GM19240 (cell line): ENCODE results near the gene XIAP.
A peak's percentile ranks its signal among the peaks of the same experiment; 100 is the strongest.
"Not testable (repeated sequence)": the region's sequence is repeated elsewhere in the genome, so short reads cannot be mapped to it uniquely, and the experiment has no call there.

Experiments used
- DNase-seq: peaks from one replicate; pipeline ENCODE4 v3.0.0; 2011; ENCODE audit warnings: low spot score; ENCODE audit not compliant: insufficient read length

XIAP gene

DNA sequence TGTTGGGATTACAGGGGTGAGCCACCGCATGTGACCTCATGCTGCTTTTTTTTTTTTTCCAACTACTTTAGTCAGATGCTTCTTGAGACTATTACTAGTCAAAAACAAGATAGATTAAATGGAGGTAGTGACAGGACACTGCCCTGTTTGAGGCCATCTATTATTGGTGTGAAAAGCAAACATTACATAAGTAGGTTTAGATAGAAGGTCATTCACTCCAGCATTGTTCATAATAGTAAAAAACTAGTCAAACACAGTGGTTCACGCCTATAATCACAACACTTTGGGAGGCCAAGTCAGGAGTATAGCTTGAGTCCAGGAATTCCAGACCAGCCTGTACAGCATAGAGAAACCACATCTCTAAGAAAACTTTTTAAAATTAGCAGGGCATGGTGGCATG is 16.3 kb downstream of the XIAP start:
- DNase-seq, result no peak

DNA sequence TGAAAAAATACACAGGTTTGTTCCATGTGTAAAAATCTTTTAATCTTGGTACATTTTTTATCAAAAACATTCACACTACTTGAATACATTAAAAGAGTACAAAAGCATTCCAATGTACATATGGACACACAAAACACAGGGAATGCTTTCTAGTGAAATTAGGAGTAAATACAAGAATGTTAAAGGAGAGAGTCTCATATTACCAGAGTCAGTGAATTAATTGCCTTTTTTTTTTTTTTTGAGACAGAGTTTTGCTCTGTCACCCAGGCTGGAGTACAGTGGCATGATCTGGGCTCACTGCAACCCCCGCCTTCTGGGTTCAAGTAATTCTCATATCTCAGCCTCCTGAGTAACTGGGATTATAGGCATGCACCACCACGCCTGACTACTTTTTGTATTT is 17.0 kb downstream of the XIAP start:
- no peak for DNase-seq

DNA sequence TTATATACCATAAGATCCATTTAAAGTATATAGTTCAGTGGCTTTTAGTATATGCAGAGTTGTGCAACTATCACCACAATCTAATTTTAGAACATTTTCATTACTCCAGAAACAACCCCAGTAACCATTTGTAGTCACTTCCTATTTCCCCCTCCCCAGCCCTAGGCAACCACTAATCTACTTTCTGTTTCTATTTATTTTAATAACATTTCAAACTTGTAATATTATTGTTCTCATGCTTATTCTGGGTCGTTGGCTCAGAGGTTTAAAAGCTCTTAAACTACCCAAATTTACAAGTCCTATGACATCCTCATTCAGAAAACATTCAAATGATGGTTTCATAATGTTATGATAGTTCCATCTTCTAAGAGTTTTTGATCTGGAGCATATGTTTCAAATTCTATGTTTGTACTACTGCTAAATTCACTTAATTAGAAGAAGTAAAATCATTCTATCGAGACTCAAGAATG is 18.4 kb downstream of the XIAP start:
- no peak for DNase-seq

DNA sequence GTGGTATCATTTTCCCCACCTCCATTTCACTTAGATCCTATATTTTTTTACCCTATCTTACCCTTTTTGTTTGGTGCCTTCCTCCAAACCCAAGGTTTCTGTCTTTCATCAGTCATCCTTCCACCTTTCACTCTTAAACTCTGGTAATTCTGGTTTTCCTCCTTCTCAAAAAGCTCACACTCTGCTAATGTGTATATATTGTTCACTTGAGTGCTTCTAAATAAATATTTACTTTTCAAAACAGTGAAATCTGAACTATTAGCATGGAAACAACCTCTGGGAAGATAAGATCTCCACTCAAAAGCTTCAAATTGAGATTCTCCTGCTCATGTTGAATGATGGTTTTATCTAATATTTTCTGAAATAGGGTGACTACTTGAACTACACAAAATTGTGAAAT is 21.5 kb downstream of the XIAP start:
- no peak for DNase-seq

DNA sequence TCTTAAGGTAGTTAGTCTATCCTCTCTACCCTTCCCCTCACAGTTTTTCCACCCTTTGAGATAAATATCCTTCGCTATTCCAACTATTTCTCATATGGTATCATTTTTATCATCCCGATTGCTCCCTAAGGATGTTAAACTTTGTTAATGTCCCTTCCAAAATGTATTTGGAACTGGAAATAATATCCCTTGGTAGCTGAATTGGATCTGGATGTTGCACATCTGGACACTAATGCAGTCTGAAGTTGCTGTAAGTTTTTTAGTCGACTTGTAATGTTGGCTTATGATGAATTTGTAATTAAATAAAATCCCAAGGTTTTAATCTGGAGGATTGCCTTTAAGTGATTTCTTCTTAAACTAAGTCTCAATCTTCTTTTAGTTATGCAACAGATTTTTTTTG is 22.5 kb downstream of the XIAP start:
- DNase-seq, result no peak

DNA sequence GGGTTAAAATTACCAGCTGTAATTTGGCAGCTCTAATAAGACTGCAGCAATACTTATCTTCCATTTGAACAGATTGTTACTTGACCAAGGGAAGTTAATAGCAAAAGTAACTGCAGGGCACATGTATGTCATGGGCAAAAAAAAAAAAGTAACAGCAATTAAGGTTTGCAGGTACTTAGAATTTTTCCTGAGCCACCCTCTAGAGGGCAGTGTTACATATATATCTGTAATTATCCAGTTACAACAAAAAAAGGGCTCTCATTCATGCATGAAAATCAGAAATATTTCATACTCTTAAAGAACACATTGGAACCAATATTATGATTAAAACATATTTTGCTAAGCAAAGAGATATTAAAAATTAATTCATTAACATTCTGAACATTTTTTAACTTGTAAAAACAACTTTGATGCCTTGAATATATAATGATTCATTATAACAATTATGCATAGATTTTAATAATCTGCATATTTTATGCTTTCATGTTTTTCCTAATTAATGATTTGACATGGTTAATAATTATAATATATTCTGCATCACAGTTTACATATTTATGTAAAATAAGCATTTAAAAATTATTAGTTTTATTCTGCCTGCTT is 25.1 kb downstream of the XIAP start:
- DNase-seq, result peak; percentile 17

DNA sequence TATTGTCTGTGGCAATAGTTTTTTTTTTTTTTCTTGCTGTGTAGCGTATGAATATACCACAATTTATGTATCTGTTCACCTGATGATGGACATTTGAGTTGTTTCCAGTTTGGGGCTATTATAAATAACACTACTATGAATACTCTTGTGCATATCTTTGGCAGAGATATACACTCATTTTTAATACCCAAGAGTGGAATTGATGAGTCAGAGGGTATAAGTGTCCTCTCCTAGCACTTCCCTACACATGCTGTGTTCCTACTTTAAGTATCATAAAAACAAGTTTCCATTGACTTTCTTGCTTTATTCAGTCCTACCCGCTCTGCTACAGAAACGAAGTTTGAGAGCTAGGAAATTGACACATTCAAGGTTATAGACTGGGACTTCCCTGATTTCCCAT is 39.8 kb downstream of the XIAP start:
- DNase-seq, result no peak

DNA sequence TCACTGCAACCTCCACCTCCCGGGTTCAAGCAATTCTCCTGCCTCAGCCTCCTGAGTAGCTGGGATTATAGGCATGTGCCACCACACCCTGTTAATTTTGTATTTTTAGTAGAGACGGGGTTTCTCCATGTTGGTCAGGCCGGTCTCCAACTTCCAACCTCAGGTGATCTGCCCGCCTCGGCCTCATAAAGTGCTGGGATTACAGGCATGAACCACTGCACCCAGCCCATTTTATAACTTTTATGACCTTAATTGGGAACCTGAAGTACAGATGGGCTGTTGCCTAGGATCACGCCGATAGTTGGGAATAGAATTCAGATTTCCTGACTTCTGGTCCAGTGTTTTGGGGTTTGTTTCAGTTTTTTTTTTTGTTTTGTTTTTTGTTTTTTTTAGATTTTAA is 43.4 kb downstream of the XIAP start:
- not testable (repeated sequence) for DNase-seq

DNA sequence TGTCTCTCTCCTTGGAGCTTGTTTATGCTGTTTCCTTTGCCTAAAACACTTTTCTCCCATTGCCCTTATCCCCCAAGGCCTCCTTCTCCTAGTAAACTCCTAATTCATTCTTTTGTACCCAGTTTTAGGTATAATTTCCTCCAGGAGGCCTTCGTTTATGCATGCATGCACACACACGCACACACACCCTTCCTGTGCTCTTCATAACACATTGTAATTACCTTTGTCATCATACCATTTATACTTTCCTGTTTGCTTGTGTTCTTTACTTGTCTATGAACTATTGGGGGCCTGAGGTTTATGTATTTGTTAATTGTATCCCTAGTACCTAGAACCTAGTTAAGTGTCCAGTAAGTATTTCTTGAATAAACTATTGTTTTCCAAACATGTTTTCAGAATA is 45.5 kb downstream of the XIAP start:
- no peak for DNase-seq

DNA sequence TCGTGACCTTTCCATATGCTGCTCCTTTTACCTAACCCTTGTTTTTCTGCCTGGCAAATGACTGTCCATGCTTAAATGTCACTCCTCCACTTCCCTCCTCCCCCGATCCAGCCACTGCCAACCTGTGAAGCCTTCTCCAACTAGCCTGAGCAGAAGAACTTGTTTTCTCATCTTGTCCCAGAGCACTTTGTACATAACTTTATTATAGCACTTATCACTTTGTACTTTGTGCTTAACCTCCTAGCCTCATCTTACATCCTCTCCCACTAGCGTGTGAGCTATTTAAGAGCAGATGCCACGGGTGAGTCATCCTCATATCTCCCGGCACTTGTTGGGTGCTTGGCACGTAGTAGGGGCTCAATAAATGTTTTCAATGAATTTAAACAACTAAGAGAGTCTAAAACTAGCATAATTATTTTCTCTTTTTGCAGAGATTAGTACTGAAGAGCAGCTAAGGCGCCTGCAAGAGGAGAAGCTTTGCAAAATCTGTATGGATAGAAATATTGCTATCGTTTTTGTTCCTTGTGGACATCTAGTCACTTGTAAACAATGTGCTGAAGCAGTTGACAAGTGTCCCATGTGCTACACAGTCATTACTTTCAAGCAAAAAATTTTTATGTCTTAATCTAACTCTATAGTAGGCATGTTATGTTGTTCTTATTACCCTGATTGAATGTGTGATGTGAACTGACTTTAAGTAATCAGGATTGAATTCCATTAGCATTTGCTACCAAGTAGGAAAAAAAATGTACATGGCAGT is 46.9 kb downstream of the XIAP start:
- no peak for DNase-seq

DNA sequence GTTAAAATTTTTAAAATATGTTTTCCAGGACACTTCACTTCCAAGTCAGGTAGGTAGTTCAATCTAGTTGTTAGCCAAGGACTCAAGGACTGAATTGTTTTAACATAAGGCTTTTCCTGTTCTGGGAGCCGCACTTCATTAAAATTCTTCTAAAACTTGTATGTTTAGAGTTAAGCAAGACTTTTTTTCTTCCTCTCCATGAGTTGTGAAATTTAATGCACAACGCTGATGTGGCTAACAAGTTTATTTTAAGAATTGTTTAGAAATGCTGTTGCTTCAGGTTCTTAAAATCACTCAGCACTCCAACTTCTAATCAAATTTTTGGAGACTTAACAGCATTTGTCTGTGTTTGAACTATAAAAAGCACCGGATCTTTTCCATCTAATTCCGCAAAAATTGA is 49.7 kb downstream of the XIAP start:
- no peak for DNase-seq

DNA sequence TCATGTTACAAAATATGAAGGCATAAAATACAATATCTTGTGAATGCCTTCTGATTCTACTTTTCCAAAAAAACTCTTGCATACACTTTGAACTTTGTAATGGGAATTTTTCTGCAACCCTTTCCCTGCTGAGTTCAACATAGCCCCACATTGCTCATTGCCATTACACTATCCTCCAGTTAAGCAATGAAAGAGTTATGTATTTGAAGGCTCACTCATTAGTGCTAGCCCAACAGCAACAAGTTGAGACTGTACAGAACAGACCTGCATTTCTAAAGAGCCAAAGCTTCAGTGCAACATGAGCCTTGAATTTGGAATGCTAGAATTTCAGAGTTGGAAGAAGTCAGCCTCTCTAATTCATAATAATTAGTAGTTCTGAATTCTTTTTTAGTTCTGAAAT is 57.2 kb downstream of the XIAP start:
- DNase-seq, result no peak

DNA sequence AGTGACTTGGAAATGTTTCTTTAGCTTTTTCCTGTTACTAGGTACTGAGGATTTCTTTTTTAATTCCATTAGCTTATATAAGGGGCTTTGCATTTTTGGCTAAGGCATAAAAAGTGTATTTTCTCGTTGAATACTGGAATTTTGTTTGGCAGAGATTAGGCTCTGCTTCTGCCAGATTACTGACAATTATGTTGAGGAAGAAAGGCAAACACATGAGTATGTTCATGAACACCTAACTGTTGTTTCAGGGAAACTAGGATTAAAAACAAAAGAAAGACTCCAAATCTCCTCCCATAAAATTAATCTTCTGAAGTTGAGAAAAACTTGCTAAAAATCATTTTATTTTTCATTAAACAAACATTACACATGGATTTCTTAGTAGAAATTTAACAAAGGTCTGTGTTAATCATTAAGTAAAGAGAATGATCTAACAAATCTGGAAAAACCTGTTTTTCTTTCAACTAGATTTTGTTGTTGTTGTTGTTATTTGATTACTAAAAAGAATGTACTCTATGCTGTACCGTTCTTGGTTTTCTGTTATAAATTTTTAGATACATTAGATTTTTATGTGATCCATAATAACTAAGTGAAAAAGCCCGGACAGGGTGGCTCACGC is 58.4 kb downstream of the XIAP start:
- DNase-seq, result no peak

DNA sequence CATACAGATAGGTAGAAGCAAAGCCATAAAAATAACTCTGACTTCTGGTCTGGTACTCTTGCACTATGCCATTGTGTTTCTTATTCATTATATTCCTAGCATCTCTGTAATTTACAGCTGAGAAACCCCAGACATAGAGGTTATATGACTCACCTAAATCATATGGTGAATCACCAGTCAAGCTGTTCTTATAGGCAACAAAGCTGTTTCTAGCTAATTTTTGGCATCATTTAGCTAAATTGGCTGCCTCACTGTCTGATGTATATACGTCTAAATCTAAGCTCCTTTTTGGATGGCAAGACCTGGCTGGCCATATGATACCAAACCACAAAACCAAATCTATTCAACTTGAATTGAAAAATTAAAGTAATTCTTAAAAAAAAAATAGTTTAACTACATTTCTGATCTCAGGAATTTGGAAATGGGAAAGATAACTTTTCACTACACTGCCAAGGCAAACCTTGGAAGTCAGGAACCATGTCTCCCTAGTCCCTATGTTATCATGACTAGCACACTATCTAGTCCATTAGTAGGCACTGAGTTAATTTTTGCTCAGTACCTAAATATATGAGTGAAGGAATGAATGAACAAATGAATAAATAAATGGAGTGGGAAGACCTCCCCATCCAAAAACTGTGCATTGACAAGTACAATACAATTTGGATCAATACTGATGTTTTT is 60.4 kb downstream of the XIAP start:
- no peak for DNase-seq

DNA sequence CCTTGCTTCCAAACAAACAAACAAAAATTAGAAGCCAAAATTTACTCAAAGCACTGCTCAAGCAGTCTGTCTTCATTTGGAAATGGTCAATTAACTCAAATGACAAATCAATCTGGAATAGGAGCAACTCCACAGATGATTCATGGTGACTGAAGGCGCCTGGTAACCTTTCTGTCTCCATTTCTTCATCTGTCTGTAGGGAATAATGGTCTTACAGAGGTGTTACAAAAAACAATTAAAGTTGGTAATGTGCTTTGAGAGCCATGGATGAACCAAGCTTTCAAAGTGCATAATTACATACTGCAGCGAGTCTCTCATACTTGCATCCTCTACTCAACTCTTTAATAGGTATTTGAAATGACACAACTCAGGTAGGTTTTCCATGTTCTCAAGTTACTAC is 63.4 kb downstream of the XIAP start:
- DNase-seq, result no peak

DNA sequence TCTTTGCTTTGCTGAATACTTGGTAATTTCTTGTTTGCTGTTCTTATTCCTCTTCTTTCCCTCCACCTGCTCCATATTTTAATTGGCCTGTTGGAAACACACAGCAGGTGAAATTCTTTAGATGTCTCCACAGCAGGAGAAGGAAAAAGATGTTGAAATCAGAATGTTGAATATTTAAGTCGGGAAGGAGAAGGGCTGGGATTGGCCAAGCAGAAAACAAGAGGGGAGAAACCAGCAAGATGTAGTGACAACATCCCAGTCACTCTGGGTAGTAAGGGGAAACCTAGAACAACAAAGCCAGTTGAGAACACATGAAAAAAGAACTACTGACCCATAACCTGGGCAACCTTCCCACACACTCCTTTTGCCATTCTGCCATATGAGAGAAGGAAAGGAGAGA is 64.3 kb downstream of the XIAP start:
- DNase-seq, result no peak

DNA sequence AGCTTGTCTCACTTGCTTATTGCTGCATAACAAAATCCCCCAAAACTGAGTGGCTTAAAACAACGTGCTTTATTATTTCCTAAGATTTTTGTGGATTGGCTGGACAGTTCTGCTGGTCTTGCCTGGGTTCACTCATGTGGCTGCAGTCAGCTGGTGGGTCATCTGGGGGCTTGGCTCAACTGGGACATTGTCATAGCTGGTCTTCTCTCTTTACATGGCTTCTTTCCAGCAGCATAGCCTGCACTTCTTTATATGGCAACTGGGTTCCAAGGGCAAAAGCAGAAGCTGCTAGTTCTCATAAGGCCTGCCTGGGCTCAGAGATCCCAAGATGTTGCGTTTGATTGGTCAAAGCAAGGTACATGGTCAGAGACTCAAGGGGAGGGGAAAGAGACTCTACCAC is 68.0 kb downstream of the XIAP start:
- DNase-seq, result no peak

DNA sequence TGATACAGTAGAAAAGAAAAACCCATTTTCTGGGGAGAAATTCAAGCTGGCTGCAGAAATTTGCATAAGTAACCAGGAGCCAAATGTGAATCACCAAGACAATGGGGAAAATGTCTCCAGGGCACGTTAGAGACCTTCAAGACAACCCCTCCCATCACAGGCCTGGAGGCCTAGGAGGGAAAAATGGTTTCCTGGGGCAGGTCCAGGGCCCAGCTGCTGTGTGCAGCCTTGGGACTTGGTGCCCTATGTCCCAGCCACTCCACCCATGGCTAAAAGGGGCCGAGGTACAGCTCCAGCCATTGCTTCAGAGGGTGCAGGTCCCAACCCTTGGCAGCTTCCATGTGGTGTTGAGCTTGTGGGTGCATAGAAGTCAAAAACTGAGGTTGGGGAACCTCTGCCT is 72.2 kb downstream of the XIAP start:
- DNase-seq, result not testable (repeated sequence)

DNA sequence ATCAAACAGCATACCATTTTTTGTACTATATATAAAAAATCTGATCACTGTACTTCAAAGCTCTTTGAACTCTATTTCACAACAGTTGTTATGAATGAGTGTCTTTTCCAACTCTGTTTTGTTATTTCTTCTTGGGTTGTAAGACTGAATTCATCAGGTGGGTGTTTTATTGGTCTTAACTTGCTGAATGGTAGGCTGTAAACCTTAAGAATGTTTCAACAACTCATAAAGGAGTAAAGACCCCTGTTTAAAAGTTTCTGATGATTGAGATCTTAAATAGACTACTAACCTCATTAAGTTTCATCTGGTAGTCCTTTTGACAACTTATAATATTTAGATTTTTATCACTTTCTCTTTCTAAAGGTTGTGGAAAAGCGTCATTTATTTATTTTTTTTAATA is 83.2 kb downstream of the XIAP start:
- DNase-seq, result no peak

DNA sequence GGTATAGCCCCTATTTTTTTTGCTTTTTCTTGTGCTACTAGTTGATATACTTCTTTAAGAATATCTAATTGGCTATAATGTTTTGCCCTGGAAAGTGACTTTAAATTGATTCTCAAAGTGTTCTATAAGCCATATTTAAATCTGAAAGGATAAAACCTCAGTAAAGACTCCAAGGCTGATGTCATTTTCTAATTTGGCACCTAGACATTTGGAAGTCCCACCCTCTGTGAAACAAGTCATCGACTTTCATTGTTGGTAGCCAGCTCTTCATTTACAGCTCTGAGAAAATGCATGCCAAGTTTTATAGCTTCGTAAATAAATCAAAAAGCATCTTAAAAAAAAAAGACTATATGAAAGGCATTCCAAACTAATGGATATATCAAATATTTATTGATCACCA is 83.6 kb downstream of the XIAP start:
- no peak for DNase-seq

DNA sequence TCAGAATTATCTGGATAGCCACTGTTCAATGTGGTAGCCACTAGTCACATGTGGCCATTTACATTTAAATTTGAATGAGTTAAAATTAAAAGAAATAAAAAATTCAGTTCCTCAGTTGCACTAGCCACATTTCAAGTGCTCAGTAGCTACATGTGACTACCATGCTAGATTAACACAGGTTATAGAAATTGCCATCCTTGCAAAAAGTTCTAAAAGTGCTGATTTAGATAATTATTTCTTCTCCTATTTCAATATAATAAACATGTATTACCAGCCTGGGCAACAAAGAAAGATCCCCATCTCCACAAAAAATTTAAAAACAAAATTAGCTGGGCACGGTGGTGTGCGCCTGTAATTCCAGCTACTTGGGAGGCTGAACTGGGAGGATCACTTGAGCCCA is 90.0 kb downstream of the XIAP start:
- DNase-seq, result no peak
